NT2/D1 (cell line): ENCODE data around the gene MAST4.

ENCODE experiments used
- DNase-seq: peaks from one replicate; pipeline ENCODE4 v3.0.0-alpha.2; 2011; ENCODE audit warnings: low read depth, low spot score
- H3K27me3 ChIP-seq: 2 replicates; pipeline ENCODE4 v1.6.0; 2011; ENCODE audit warnings: mild to moderate bottlenecking; ENCODE audit not compliant: insufficient read length, insufficient read depth
- H3K36me3 ChIP-seq: 2 replicates; pipeline ENCODE4 v1.6.1; 2011; ENCODE audit warnings: mild to moderate bottlenecking, low read length, mixed read lengths; ENCODE audit not compliant: insufficient read depth, insufficient read length
- H3K4me1 ChIP-seq: 2 replicates; pipeline ENCODE4 v1.5.1; 2011; ENCODE audit not compliant: insufficient read depth, insufficient read length
- H3K4me3 ChIP-seq: 2 replicates; pipeline ENCODE4 v1.5.1; 2011; ENCODE audit warnings: low read depth; ENCODE audit not compliant: insufficient read length
- H3K9ac ChIP-seq: 2 replicates; pipeline ENCODE4 v1.6.0; 2011; ENCODE audit warnings: low read depth; ENCODE audit not compliant: insufficient read length
- H3K9me3 ChIP-seq: 2 replicates; pipeline ENCODE4 v1.5.1; 2011; ENCODE audit warnings: mild to moderate bottlenecking, low read length; ENCODE audit not compliant: insufficient read depth
- SUZ12 ChIP-seq: IDR thresholded peaks from 2 replicates; pipeline ENCODE4 v1.6.1; 2011; ENCODE audit not compliant: insufficient read length, insufficient read depth; ENCODE audit errors: extremely low read depth
- YY1 ChIP-seq: IDR thresholded peaks from 2 replicates; pipeline ENCODE4 v1.6.1; 2011; ENCODE audit not compliant: insufficient read length, insufficient read depth
- ZNF274 ChIP-seq: IDR thresholded peaks from 2 replicates; pipeline ENCODE4 v1.6.1; 2011; ENCODE audit warnings: mild to moderate bottlenecking, low read depth, low read length

Gene MAST4

DNA sequence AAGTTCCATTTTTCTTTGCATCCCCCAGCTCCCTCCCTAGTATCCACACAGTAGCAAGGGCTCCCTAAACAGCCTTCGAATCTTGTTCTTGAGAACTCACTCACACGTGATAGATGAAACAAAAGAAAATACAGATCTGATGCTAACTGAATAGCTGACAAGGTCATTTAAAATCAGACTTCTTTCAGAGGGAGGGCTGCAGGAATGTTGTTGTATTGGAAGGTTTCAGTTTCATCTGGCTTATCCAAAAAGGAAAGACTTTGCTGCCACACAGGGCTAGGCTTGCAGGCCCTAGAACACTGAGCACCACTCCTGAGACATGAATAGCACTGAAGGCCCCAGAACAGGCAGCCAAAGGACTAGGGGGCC lies 597.2 kb downstream of the MAST4 start:
- Histone ChIP-seq H3K9ac (no peak overlapping the region), H3K36me3 (no peaks in the 10 kb centered on the region), H3K9me3 (peaks cover 5% of the 10 kb centered on the region; the same call in 1 of the 2 replicates), H3K27me3 (no peaks in the 10 kb centered on the region), H3K4me1 (peaks cover 3% of the 10 kb centered on the region), H3K4me3 (no peak overlapping the region)
- TF ChIP-seq YY1 (no peak), ZNF274 (no peak), SUZ12 (no peak)
- DNase-seq: no peak

DNA sequence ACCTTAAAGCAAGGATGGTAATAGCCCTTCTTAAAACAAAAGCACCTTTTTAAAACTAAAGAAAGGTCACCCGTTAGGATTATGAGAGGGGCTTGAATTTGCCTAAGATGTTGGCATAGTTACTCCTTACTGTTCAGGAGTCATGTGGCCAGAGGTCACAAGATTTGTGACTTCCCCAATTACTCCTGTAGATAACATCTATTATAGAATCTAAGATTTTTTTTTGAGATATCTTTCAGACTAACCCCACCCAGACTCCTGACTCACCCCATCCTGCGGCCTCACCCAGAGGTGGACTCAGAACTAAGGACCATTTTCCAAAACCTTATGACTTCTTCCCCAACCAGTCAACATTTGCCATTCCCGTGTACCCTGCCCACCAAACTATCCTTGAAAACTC lies 598.0 kb downstream of the MAST4 start:
- no peak for TF ChIP-seq SUZ12
- no peak for TF ChIP-seq ZNF274
- no peak for TF ChIP-seq YY1
- no peaks in the 10 kb centered on the region for H3K36me3 ChIP-seq
- no peak for DNase-seq
- no peaks in the 10 kb centered on the region for H3K27me3 ChIP-seq
- H3K9ac ChIP-seq: no peak overlapping the region
- no peak overlapping the region for H3K4me3 ChIP-seq
- peaks cover 3% of the 10 kb centered on the region for H3K4me1 ChIP-seq
- peaks cover 5% of the 10 kb centered on the region; the same call in 1 of the 2 replicates for H3K9me3 ChIP-seq

GRCh38 chr5:67195406-67196275 lies 599.4 kb downstream of the MAST4 start:
- TF ChIP-seq SUZ12: no peak
- no peak for TF ChIP-seq ZNF274
- TF ChIP-seq YY1: no peak
- Histone ChIP-seq H3K36me3 (no peaks in the 10 kb centered on the region), H3K4me1 (peaks cover 1% of the 10 kb centered on the region), H3K27me3 (no peaks in the 10 kb centered on the region), H3K4me3 (no peak overlapping the region), H3K9me3 (peaks cover 5% of the 10 kb centered on the region; the same call in 1 of the 2 replicates), H3K9ac (no peak overlapping the region)
- DNase-seq: no peak

GRCh38 chr5:67196537-67197059 lies 600.4 kb downstream of the MAST4 start, which contains the start of gene CD180:
CD180 (minus strand) TSS chr5:67196799; CDS start chr5:67196641, 158 bp downstream.
- H3K36me3 ChIP-seq: no peaks in the 10 kb centered on the region
- no peak within 1 kb of the TSS for H3K4me3 ChIP-seq
- TF ChIP-seq ZNF274 (no peak), YY1 (no peak), SUZ12 (no peak)
- peaks cover 5% of the 10 kb centered on the region; the same call in 1 of the 2 replicates for H3K9me3 ChIP-seq
- no peaks in the 10 kb centered on the region for H3K4me1 ChIP-seq
- H3K27me3 ChIP-seq: no peaks in the 10 kb centered on the region
- no peak within 1 kb of the TSS for H3K9ac ChIP-seq
- no peak for DNase-seq

- Histone ChIP-seq H3K9ac (no peak overlapping the region), H3K4me1 (no peaks in the 10 kb centered on the region), H3K4me3 (no peak overlapping the region), H3K27me3 (no peaks in the 10 kb centered on the region), H3K36me3 (no peaks in the 10 kb centered on the region), H3K9me3 (peaks cover 2% of the 10 kb centered on the region; the same call in 1 of the 2 replicates)
- DNase-seq: no peak
- TF ChIP-seq ZNF274 (no peak), SUZ12 (no peak), YY1 (no peak)
Observed at GRCh38 chr5:67197536-67197935, 601.3 kb downstream of the MAST4 start.

GRCh38 chr5:67198917-67199316 lies 602.7 kb downstream of the MAST4 start:
- no peak for DNase-seq
- Histone ChIP-seq H3K9ac (no peak overlapping the region), H3K9me3 (no peaks in the 10 kb centered on the region), H3K36me3 (no peaks in the 10 kb centered on the region), H3K4me3 (no peak overlapping the region), H3K4me1 (no peaks in the 10 kb centered on the region), H3K27me3 (no peaks in the 10 kb centered on the region)
- TF ChIP-seq YY1 (no peak), SUZ12 (no peak), ZNF274 (no peak)

- Histone ChIP-seq H3K4me1 (no peaks in the 10 kb centered on the region), H3K9ac (no peak overlapping the region), H3K9me3 (no peaks in the 10 kb centered on the region), H3K27me3 (no peaks in the 10 kb centered on the region), H3K36me3 (no peaks in the 10 kb centered on the region), H3K4me3 (no peak overlapping the region)
- no peak for TF ChIP-seq SUZ12
- no peak for TF ChIP-seq YY1
- TF ChIP-seq ZNF274: no peak
- DNase-seq: no peak
Observed at GRCh38 chr5:67199859-67200258, 603.7 kb downstream of the MAST4 start.
